Mesendoderm (in vitro differentiated cells): Measurements from ENCODE around the gene CA10.

Experiments
- DNase-seq: peaks from one replicate; pipeline ENCODE4 v3.0.0; 2013
- H2AK5ac ChIP-seq: 2 replicates; pipeline ENCODE4 v1.6.1; 2013; ENCODE audit warnings: low read length, inconsistent platforms
- H2BK120ac ChIP-seq: 2 replicates; pipeline ENCODE4 v1.6.1; 2013; ENCODE audit warnings: low read depth, mild to moderate bottlenecking, low read length, moderate library complexity, mixed read lengths
- H2BK15ac ChIP-seq: replicated peaks from 2 replicates; pipeline ENCODE4 v1.6.1; 2013; ENCODE audit warnings: low read depth, mild to moderate bottlenecking, moderate library complexity
- H2BK5ac ChIP-seq: 2 replicates; pipeline ENCODE4 v1.6.1; 2013; ENCODE audit warnings: low read length, inconsistent platforms
- H3K18ac ChIP-seq: 2 replicates; pipeline ENCODE4 v1.6.1; 2013; ENCODE audit warnings: mild to moderate bottlenecking, low read length, mixed read lengths
- H3K23ac ChIP-seq: one replicate; pipeline ENCODE4 v1.6.1; 2013; ENCODE audit warnings: low read length
- H3K27ac ChIP-seq: 2 replicates; pipeline ENCODE4 v1.5.1; 2013; ENCODE audit warnings: low read depth, mild to moderate bottlenecking, inconsistent platforms, low read length, moderate library complexity
- H3K27me3 ChIP-seq: 2 replicates; pipeline ENCODE4 v1.6.1; 2013; ENCODE audit warnings: low read length, control low read depth, mild to moderate bottlenecking, inconsistent platforms; ENCODE audit not compliant: insufficient read depth, poor library complexity
- H3K36me3 ChIP-seq: 2 replicates; pipeline ENCODE4 v1.6.1; 2013; ENCODE audit warnings: low read length, inconsistent platforms; ENCODE audit not compliant: control insufficient read depth, insufficient read depth
- H3K4ac ChIP-seq: one replicate; pipeline ENCODE4 v1.6.1; 2013; ENCODE audit warnings: low read depth, mild to moderate bottlenecking, low read length, moderate library complexity
- H3K4me1 ChIP-seq: 2 replicates; pipeline ENCODE4 v1.6.1; 2013; ENCODE audit warnings: low read depth, low read length, inconsistent platforms; ENCODE audit not compliant: control insufficient read depth
- H3K4me2 ChIP-seq: 2 replicates; pipeline ENCODE4 v1.6.1; 2013; ENCODE audit warnings: low read length
- H3K4me3 ChIP-seq: 2 replicates; pipeline ENCODE4 v1.5.1; 2013; ENCODE audit warnings: mild to moderate bottlenecking, low read length
- H3K56ac ChIP-seq: one replicate; pipeline ENCODE4 v1.6.1; 2013; ENCODE audit warnings: low read length
- H3K79me1 ChIP-seq: 2 replicates; pipeline ENCODE4 v1.6.1; 2013; ENCODE audit warnings: low read length, inconsistent platforms
- H3K79me2 ChIP-seq: 2 replicates; pipeline ENCODE4 v1.6.1; 2013; ENCODE audit warnings: mild to moderate bottlenecking, low read length; ENCODE audit not compliant: control insufficient read depth, insufficient read depth
- H3K9ac ChIP-seq: 2 replicates; pipeline ENCODE4 v1.6.1; 2013; ENCODE audit warnings: low read length, inconsistent platforms
- H4K5ac ChIP-seq: one replicate; pipeline ENCODE4 v1.6.1; 2013; ENCODE audit warnings: low read length
- H4K8ac ChIP-seq: one replicate; pipeline ENCODE4 v1.6.1; 2013; ENCODE audit warnings: low read depth, mild to moderate bottlenecking, control low read depth, low read length, moderate library complexity
- WGBS: extraction: QIAGEN DNeasy Blood & Tissue Kit; methylation state at CpG from one replicate; pipeline ENCODE4 v1.1.7; 2013; ENCODE audit warnings: low lambda C conversion rate, missing lambda C conversion rate; ENCODE audit not compliant: insufficient coverage; ENCODE audit errors: extremely low coverage; 5-methylcytosine and 5-hydroxymethylcytosine counted together

CA10 gene

DNA sequence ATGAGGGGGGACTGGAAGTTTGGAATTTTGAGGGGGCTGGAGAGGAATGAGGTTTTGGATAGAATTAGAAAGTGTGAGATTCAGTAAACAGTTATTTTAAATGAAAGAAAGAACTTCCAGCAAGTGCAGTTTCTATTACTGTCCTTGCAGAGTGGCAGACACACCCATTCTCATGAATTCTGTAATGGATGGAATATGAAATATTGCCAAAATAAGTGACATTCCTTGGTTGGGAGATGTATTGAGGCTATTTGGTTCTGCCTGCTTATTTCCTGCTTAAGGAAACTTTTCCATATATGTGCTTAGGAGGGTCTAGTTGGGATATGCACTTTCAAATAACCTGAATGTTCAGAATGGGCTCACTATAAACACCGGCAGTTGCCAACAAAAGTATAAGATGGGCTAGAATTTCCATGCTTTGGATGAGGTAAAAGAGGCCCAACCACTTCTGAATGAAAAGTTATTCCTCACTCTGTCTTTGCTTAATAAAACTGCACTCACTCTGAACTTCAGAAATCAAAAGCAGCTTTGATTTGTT, 434.4 kb downstream of the CA10 start:
- no peak overlapping the region for H2BK15ac ChIP-seq
- no peak overlapping the region for H3K23ac ChIP-seq
- H3K18ac ChIP-seq = no peak overlapping the region
- no peaks in the 10 kb centered on the region for H3K4me1 ChIP-seq
- H3K36me3 ChIP-seq = no peaks in the 10 kb centered on the region
- no peaks in the 10 kb centered on the region for H3K27me3 ChIP-seq
- H3K4me2 ChIP-seq = no peak overlapping the region
- no peak overlapping the region for H3K4me3 ChIP-seq
- no peak overlapping the region for H2BK120ac ChIP-seq
- no peak overlapping the region for H3K56ac ChIP-seq
- no peak overlapping the region for H3K9ac ChIP-seq
- H2AK5ac ChIP-seq = no peak overlapping the region
- H3K27ac ChIP-seq = no peak overlapping the region
- H4K8ac ChIP-seq = no peak overlapping the region
- H2BK5ac ChIP-seq = no peak overlapping the region
- no peaks in the 10 kb centered on the region for H3K79me1 ChIP-seq
- no peak overlapping the region for H4K5ac ChIP-seq
- DNase-seq = no peak
- H3K79me2 ChIP-seq = no peaks in the 10 kb centered on the region
- WGBS = no CpG with 5 or more reads among the region's 1 CpG
- H3K4ac ChIP-seq = no peak overlapping the region

DNA sequence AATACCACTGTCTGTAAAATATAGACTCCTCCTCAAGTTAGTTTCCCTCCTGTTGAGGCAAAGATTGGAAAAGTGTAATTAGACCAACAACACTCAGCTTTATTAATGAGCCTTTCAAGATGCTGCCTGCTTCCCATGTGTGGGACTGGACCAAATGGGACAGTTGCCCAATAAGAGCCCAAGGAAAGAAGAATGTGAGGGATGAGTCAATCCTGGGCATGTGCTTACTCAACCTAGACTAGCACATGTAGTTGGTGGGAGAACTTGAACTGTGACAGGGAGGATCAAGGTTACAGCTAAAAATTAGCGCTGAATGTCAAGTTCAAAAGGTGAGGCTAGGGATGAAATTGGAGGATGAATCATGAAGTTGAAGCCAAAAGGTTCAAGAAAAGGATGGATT, 435.5 kb downstream of the CA10 start:
- H3K23ac ChIP-seq = no peak overlapping the region
- no peak overlapping the region for H3K18ac ChIP-seq
- no peaks in the 10 kb centered on the region for H3K36me3 ChIP-seq
- H3K79me2 ChIP-seq = no peaks in the 10 kb centered on the region
- no peak overlapping the region for H3K4me3 ChIP-seq
- no peak overlapping the region for H3K9ac ChIP-seq
- H2BK120ac ChIP-seq = no peak overlapping the region
- no peak overlapping the region for H2AK5ac ChIP-seq
- H3K27me3 ChIP-seq = no peaks in the 10 kb centered on the region
- no peak overlapping the region for H2BK15ac ChIP-seq
- no peak overlapping the region for H3K56ac ChIP-seq
- no peak for DNase-seq
- H3K4ac ChIP-seq = no peak overlapping the region
- H2BK5ac ChIP-seq = no peak overlapping the region
- WGBS = no CpG with 5 or more reads among the region's 1 CpG
- no peaks in the 10 kb centered on the region for H3K4me1 ChIP-seq
- no peak overlapping the region for H3K4me2 ChIP-seq
- no peak overlapping the region for H3K27ac ChIP-seq
- no peak overlapping the region for H4K8ac ChIP-seq
- no peaks in the 10 kb centered on the region for H3K79me1 ChIP-seq
- H4K5ac ChIP-seq = no peak overlapping the region

DNA sequence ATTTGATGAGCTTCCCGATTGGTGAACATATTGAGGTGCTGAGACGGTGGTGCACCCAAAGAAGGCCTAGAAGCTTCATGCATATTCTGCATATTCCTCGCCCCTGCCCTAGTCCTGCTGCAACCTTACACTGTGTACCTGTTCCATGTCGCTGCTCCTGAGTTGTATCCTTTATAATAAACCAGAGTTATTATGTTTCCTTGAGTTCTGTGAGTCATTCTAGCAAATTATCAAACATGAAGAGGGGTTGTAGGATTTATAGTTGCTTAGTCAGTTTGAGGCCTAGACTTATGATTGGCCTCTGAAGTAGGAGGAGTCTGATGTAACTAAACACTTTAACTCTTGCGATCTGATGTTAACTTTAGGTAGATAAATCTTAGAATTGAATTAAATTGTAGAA, 436.8 kb downstream of the CA10 start:
- H3K4me3 ChIP-seq = no peak overlapping the region
- no peaks in the 10 kb centered on the region for H3K36me3 ChIP-seq
- no peaks in the 10 kb centered on the region for H3K4me1 ChIP-seq
- no peaks in the 10 kb centered on the region for H3K79me2 ChIP-seq
- no peak overlapping the region for H3K27ac ChIP-seq
- WGBS = no CpG with 5 or more reads among the region's 5 CpGs
- no peak overlapping the region for H4K8ac ChIP-seq
- H3K4me2 ChIP-seq = no peak overlapping the region
- no peak overlapping the region for H4K5ac ChIP-seq
- no peak overlapping the region for H2BK5ac ChIP-seq
- H3K27me3 ChIP-seq = no peaks in the 10 kb centered on the region
- DNase-seq = no peak
- no peaks in the 10 kb centered on the region for H3K79me1 ChIP-seq
- no peak overlapping the region for H3K4ac ChIP-seq
- H2AK5ac ChIP-seq = no peak overlapping the region
- no peak overlapping the region for H3K56ac ChIP-seq
- no peak overlapping the region for H2BK15ac ChIP-seq
- H3K18ac ChIP-seq = no peak overlapping the region
- H3K23ac ChIP-seq = no peak overlapping the region
- H2BK120ac ChIP-seq = no peak overlapping the region
- H3K9ac ChIP-seq = no peak overlapping the region

DNA sequence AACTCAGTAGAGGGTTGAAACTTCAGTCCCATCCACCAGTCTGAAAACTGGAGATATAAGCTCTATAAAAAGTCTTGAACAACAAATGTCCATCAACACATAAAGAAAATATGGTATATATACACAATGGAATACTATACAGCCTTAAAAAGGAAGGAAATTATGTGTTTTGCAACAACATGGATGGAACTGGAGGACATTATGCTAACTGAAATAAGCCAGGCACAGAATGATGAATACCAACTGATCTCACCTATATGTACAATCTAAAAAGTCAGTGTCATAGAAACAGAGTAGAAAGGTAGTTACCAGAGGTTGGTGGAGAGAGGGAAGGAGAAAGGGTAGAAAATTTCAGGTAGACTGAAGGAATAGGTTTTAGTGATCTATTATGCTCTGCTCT, 438.1 kb downstream of the CA10 start:
- H2BK5ac ChIP-seq = no peak overlapping the region
- H2BK120ac ChIP-seq = no peak overlapping the region
- H3K27ac ChIP-seq = no peak overlapping the region

DNA sequence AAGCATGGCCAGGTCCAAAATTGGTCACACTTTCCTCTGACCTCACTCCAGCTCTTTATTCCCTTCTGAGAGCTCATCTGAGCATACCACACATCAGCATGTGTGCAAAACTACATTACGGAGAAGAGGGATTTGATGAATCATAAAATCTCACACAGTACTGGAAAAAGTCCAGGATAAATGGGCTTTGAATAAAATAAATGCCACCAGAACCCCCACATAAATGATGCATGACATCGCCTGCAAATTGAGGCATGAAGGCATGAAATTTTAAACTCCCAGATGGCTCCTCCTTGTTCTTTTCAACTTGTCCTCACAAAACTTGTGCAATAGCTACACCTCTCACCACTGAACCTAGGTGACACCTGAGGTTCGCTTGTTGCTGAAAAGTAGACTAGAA, 439.5 kb downstream of the CA10 start:
- H3K4me3 ChIP-seq = no peak overlapping the region

More for the DNA sequence above, 438.1 kb downstream of the CA10 start:
- Histone ChIP-seq H3K4me2 (no peak overlapping the region), H3K27me3 (no peaks in the 10 kb centered on the region), H3K9ac (no peak overlapping the region), H2BK15ac (no peak overlapping the region), H3K36me3 (no peaks in the 10 kb centered on the region), H4K8ac (no peak overlapping the region), H3K79me2 (no peaks in the 10 kb centered on the region), H3K56ac (no peak overlapping the region), H2AK5ac (no peak overlapping the region), H3K4me1 (no peaks in the 10 kb centered on the region), H3K79me1 (no peaks in the 10 kb centered on the region), H3K23ac (no peak overlapping the region), H3K4me3 (no peak overlapping the region), H3K4ac (no peak overlapping the region), H3K18ac (no peak overlapping the region), H4K5ac (no peak overlapping the region)
- no peak for DNase-seq

DNA sequence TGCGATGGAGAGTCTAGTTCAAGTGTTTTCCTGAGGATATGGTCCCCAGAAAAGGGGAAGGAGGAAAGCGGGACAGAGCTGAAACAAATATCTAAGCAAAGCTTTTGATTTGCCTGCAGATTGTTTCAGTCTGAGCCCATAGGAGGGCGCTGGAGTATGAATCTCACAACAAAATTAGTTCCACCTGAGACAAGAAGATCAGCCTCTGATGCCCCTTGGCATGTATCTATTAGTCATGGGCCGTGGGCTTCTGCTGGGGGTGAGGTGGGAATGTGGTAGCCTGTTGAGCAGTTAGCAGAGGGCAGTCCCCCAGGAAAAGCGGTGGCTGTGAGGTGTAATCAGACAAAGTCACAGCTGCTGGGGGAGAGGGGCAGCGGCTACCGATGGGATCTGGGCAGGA, 446.9 kb downstream of the CA10 start:
- H3K4ac ChIP-seq = no peak overlapping the region
- no CpG with 5 or more reads among the region's 7 CpGs for WGBS
- H3K27ac ChIP-seq = no peak overlapping the region
- no peaks in the 10 kb centered on the region for H3K27me3 ChIP-seq
- no peak overlapping the region for H2BK5ac ChIP-seq
- no peaks in the 10 kb centered on the region for H3K79me1 ChIP-seq
- no peak overlapping the region for H3K9ac ChIP-seq
- H4K8ac ChIP-seq = no peak overlapping the region
- H3K4me1 ChIP-seq = no peaks in the 10 kb centered on the region
- peak; percentile 40 for DNase-seq
- no peak overlapping the region for H3K4me2 ChIP-seq
- H2AK5ac ChIP-seq = no peak overlapping the region
- no peak overlapping the region for H3K4me3 ChIP-seq
- no peak overlapping the region for H3K23ac ChIP-seq
- H3K36me3 ChIP-seq = no peaks in the 10 kb centered on the region
- no peak overlapping the region for H2BK120ac ChIP-seq
- no peak overlapping the region for H4K5ac ChIP-seq
- no peak overlapping the region for H3K18ac ChIP-seq
- no peaks in the 10 kb centered on the region for H3K79me2 ChIP-seq
- no peak overlapping the region for H3K56ac ChIP-seq
- no peak overlapping the region for H2BK15ac ChIP-seq

More for the DNA sequence above, 439.5 kb downstream of the CA10 start:
- Histone ChIP-seq H3K79me1 (no peaks in the 10 kb centered on the region), H3K27ac (no peak overlapping the region), H2BK120ac (no peak overlapping the region), H4K5ac (no peak overlapping the region), H3K18ac (no peak overlapping the region), H3K4ac (no peak overlapping the region), H3K4me1 (no peaks in the 10 kb centered on the region), H2BK15ac (no peak overlapping the region), H3K36me3 (no peaks in the 10 kb centered on the region), H3K56ac (no peak overlapping the region), H3K23ac (no peak overlapping the region), H2AK5ac (no peak overlapping the region), H4K8ac (no peak overlapping the region), H3K9ac (no peak overlapping the region), H3K4me2 (no peak overlapping the region), H3K27me3 (no peaks in the 10 kb centered on the region), H3K79me2 (no peaks in the 10 kb centered on the region), H2BK5ac (no peak overlapping the region)
- no CpG with 5 or more reads among the region's 3 CpGs for WGBS
- DNase-seq = no peak
